ENCODE results near the gene NCAPG2.
"Not testable (repeated sequence)": the region's sequence is repeated elsewhere in the genome, so short reads cannot be mapped to it uniquely, and the experiment has no call there.

GRCh38 chr7:158703679-158704523, 703 bp downstream of the NCAPG2 start:
- TF ChIP-seq CTCF (conservative IDR thresholded peaks at IDR 0.05; ENCODE audit: low read depth in 2 of 2); POLR2AphosphoS5 (IDR thresholded peaks at IDR 0.05; ENCODE audit: low read depth); CREB1 (CRISPR knock-in tag; IDR thresholded peaks at IDR 0.05; ENCODE audit: low read depth); EZH2 (IDR thresholded peaks at IDR 0.05; ENCODE audit: low read depth, unreplicated experiment); REST (IDR thresholded peaks at IDR 0.05; ENCODE audit: unreplicated experiment); ZNF114 (CRISPR knock-in tag; IDR thresholded peaks at IDR 0.05); EZH2phosphoT487 (IDR thresholded peaks at IDR 0.05; ENCODE audit: unreplicated experiment); STAT1 (IDR thresholded peaks at IDR 0.05; ENCODE audit: unreplicated experiment); ETS1 (IDR thresholded peaks at IDR 0.05); JUNB (IDR thresholded peaks at IDR 0.05; ENCODE audit: unreplicated experiment); ZNF462 (CRISPR knock-in tag; IDR thresholded peaks at IDR 0.05): not testable (repeated sequence)

Measured in GM23338 (cell line).